ENCODE measurements around the gene TSBP1. TPM values are rescaled to one million over a fixed set of nuclear protein-coding genes. Genes with fewer than 3 reads are reported as not detected.

Gene TSBP1
- polyA plus RNA-seq, 1 donor from 2014 or later = not detected

DNA sequence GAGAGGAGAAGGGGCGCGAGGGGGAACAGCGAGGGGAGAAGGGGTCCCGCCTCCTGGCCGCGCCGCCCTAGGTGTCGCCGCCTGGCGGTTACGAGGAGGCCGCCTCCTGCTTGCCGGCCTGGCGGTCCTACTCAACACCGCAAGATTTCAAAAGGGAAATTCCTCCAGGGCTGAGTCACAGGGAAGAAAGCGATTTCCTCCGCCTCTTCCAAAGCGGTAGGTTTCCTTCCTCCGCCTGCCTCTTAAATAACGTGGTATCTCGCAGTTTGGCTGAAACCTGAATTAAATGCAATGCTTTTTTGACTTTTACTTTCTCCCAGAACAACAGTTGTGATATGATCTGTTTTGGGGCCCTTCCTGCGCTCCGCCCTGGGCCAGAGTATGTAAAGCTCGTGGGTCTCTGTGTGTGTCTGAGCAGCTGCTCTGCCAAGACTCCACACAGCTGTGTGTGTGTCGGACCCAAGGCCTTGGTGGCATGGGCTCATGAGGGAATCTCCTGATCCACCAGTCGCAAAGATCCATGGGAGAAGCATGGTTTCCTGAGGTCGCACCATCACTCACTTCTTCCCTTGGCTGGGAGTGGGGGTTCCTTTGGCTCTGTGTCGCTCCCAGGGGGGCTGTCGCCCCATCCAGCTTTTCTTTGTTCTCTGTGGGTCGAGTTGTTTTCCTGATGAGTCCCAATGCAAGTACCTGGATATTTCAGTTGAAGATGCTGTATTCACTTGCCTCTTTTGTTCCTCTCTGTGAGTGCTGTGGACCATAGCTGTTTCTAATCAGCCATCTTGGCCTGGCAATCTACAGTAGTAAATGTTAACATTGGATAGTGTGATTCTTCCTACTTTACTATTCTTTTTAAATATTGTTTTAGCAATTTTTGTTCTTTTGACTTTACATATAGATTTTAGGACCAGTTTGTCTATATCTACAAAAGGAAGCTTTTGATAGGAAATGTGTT, 116.2 kb downstream of the TSBP1 start:
- TF ChIP-seq, protein P1, sequence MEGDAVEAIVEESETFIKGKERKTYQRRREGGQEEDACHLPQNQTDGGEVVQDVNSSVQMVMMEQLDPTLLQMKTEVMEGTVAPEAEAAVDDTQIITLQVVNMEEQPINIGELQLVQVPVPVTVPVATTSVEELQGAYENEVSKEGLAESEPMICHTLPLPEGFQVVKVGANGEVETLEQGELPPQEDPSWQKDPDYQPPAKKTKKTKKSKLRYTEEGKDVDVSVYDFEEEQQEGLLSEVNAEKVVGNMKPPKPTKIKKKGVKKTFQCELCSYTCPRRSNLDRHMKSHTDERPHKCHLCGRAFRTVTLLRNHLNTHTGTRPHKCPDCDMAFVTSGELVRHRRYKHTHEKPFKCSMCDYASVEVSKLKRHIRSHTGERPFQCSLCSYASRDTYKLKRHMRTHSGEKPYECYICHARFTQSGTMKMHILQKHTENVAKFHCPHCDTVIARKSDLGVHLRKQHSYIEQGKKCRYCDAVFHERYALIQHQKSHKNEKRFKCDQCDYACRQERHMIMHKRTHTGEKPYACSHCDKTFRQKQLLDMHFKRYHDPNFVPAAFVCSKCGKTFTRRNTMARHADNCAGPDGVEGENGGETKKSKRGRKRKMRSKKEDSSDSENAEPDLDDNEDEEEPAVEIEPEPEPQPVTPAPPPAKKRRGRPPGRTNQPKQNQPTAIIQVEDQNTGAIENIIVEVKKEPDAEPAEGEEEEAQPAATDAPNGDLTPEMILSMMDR (IDR thresholded peaks at IDR 0.05; ENCODE audit: poor library complexity, severe bottlenecking) = no peak
- TF ChIP-seq, protein P2, sequence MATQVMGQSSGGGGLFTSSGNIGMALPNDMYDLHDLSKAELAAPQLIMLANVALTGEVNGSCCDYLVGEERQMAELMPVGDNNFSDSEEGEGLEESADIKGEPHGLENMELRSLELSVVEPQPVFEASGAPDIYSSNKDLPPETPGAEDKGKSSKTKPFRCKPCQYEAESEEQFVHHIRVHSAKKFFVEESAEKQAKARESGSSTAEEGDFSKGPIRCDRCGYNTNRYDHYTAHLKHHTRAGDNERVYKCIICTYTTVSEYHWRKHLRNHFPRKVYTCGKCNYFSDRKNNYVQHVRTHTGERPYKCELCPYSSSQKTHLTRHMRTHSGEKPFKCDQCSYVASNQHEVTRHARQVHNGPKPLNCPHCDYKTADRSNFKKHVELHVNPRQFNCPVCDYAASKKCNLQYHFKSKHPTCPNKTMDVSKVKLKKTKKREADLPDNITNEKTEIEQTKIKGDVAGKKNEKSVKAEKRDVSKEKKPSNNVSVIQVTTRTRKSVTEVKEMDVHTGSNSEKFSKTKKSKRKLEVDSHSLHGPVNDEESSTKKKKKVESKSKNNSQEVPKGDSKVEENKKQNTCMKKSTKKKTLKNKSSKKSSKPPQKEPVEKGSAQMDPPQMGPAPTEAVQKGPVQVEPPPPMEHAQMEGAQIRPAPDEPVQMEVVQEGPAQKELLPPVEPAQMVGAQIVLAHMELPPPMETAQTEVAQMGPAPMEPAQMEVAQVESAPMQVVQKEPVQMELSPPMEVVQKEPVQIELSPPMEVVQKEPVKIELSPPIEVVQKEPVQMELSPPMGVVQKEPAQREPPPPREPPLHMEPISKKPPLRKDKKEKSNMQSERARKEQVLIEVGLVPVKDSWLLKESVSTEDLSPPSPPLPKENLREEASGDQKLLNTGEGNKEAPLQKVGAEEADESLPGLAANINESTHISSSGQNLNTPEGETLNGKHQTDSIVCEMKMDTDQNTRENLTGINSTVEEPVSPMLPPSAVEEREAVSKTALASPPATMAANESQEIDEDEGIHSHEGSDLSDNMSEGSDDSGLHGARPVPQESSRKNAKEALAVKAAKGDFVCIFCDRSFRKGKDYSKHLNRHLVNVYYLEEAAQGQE (IDR thresholded peaks at IDR 0.05; ENCODE audit: borderline replicate concordance) = no peak
- Histone ChIP-seq H3F3A (ENCODE audit: insufficient read depth, low read length, poor library complexity, severe bottlenecking) (no peaks in the 10 kb centered on the region), H3K4me2 (ENCODE audit: low read length) (no peak overlapping the region), H3K9me2 (ENCODE audit: insufficient read depth, low read length) (no peaks in the 10 kb centered on the region), H3K9me3 (ENCODE audit: low read length) (no peaks in the 10 kb centered on the region), H3K27me3 (ENCODE audit: insufficient read depth, low read depth, low read length) (no peaks in the 10 kb centered on the region), H3K79me2 (replicated peaks; ENCODE audit: insufficient read depth, low read length) (no peaks in the 10 kb centered on the region), H2AFZ (ENCODE audit: low read depth, low read length) (no peak overlapping the region), H4K20me1 (ENCODE audit: insufficient read depth) (no peaks in the 10 kb centered on the region), H3K27ac (ENCODE audit: low read length) (no peak overlapping the region), H3K4me3 (ENCODE audit: low read length) (no peak overlapping the region), H3K36me3 (ENCODE audit: insufficient read depth, low read length) (no peaks in the 10 kb centered on the region), H3K9ac (ENCODE audit: low read length) (no peak overlapping the region)

DNA sequence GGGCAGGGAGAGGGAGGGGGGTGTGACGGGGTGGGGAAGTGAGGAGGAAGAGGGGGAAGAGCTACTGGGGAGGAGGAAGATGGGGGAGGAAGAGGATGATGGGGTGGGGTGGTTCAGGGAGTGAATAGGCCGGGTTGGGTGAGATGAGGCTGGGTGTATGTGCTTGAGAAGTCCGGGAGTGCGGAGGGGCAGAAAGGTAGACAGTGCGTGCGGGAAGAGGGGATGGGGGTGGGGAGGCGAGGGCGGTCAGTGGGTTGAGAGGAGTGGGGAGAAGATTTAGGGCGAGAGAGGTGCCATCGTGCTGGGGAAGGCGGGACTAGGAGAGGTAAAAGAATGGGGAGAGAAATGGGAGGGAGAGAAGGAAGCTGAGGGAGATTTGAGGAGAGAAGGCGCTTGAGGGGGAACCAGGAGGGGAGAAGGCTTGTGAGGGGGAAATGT, 116.9 kb downstream of the TSBP1 start:
- Histone ChIP-seq H3K9ac (ENCODE audit: low read length) (no peak overlapping the region), H3K9me3 (ENCODE audit: low read length) (no peaks in the 10 kb centered on the region), H4K20me1 (ENCODE audit: insufficient read depth) (no peaks in the 10 kb centered on the region), H2AFZ (ENCODE audit: low read depth, low read length) (no peak overlapping the region), H3F3A (ENCODE audit: insufficient read depth, low read length, poor library complexity, severe bottlenecking) (no peaks in the 10 kb centered on the region), H3K27me3 (ENCODE audit: insufficient read depth, low read depth, low read length) (no peaks in the 10 kb centered on the region), H3K4me2 (ENCODE audit: low read length) (no peak overlapping the region), H3K79me2 (replicated peaks; ENCODE audit: insufficient read depth, low read length) (no peaks in the 10 kb centered on the region), H3K36me3 (ENCODE audit: insufficient read depth, low read length) (no peaks in the 10 kb centered on the region), H3K4me3 (ENCODE audit: low read length) (no peak overlapping the region), H3K27ac (ENCODE audit: low read length) (no peak overlapping the region), H3K9me2 (ENCODE audit: insufficient read depth, low read length) (no peaks in the 10 kb centered on the region)
- TF ChIP-seq EZH2 (IDR thresholded peaks at IDR 0.05; ENCODE audit: borderline replicate concordance, insufficient read depth, low read length, poor library complexity, severe bottlenecking) = no peak
- no peak for TF ChIP-seq SMC3 (conservative IDR thresholded peaks at IDR 0.05; ENCODE audit: poor library complexity)
- TF ChIP-seq, protein P1 (IDR thresholded peaks at IDR 0.05; ENCODE audit: poor library complexity, severe bottlenecking) = no peak
- no peak for TF ChIP-seq POLR2AphosphoS5 (IDR thresholded peaks at IDR 0.05)
- TF ChIP-seq, protein P2 (IDR thresholded peaks at IDR 0.05; ENCODE audit: borderline replicate concordance) = no peak
- TF ChIP-seq RAD21 (conservative IDR thresholded peaks at IDR 0.05) = no peak
